ENCODE results near the gene ING2. TPM values are rescaled to one million over a fixed set of nuclear protein-coding genes. Genes with fewer than 3 reads are reported as not detected.

Gene ING2
- total and polyA plus RNA-seq, 10 of the 15 experiments (the other 5 are each of a cell fraction or from before 2014, with no cell fraction given) = 3.3 to 16.1 (median 10.9) TPM

DNA sequence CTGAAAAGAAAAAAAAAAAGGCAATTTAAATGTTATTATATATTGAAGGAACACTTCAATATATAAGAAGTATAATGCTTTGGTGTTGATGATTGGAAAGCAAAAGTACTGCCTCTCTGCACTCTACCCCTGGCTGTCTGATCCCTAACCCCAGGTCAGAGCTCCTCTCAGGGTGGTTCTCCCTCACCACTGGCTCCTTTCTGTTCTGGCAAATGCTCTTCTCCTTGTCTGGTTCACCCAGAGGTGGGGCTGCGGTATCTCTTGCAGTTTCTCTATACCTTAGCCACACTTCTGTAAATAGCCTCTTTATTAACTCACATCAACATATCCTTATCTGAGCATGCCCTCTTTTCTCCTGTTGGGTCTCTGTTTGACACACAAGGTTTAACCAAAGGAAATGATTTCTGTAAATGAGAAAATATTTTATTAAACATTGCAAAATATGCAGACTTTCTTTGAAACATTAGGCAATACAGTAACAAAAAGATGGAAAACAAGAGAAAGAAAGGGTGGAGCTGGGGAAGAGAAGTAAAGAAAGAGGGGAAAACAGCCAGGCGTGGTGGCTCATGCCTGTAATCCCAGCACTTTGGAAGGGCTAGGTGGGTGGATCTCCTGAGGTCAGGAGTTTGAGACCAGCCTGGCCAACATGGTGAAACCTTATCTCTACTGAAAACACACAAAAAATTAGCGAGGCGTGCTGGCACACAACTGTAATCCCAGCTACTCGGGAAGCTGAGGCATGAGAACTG lies 45.7 kb downstream of the ING2 start:
- POLR2A ChIA-PET = no interaction called here
- no TSS peak for BruUV-seq (replicated peaks)

More for the DNA sequence above, 45.7 kb downstream of the ING2 start:
- H3K4me2 ChIP-seq (ENCODE audit: control insufficient read depth, insufficient read depth) = no peak overlapping the region
- in situ Hi-C loops (cut with MboI) (no loop called here), intact Hi-C loops (cut with micrococcal nuclease; ENCODE audit: unreplicated experiment) (no loop called here)
- no peaks in the 10 kb centered on the region for H3K27me3 ChIP-seq (replicated peaks in 1 of 2; ENCODE audit: control insufficient read depth in 2 of 2, insufficient read depth in 2 of 2, low read length in 1 of 2)
- SMC1A ChIA-PET (ENCODE audit: uncharacterized antibody, unreplicated experiment) = no interaction called here
- no peak overlapping the region for H3K4me3 ChIP-seq
- no peaks in the 10 kb centered on the region for H3K4me1 ChIP-seq (ENCODE audit: control insufficient read depth, insufficient read depth, low read length)
- H4K20me1 ChIP-seq (ENCODE audit: control insufficient read depth, insufficient read depth) = no peaks in the 10 kb centered on the region
- DNase-seq (ENCODE audit: low read depth, low spot score) = no peak
- WGBS (ENCODE audit: insufficient coverage, insufficient replicate concordance, low lambda C conversion rate, missing lambda C conversion rate) = 32% methylated on average over 5 of the region's 5 CpGs
- RAD21 ChIA-PET (ENCODE audit: unreplicated experiment) = no interaction called here
- H3K79me2 ChIP-seq (ENCODE audit: control insufficient read depth, insufficient read depth, low read length) = no peaks in the 10 kb centered on the region
- no peak overlapping the region for H3K9ac ChIP-seq (ENCODE audit: control insufficient read depth, insufficient read depth, low read length)
- no peaks in the 10 kb centered on the region; the same call in 2 of the 3 replicates for H3K9me3 ChIP-seq (replicated peaks; ENCODE audit: control insufficient read depth, insufficient read depth, low read length)
- H3K27ac ChIP-seq (ENCODE audit: control insufficient read depth, insufficient read depth) = no peak overlapping the region
- H3K36me3 ChIP-seq (ENCODE audit: control insufficient read depth in 2 of 2, insufficient read depth in 2 of 2, low read length in 1 of 2) = no peaks in the 10 kb centered on the region
- no peak for ATAC-seq
- CTCF ChIA-PET = interaction anchor here (1.4 kb wide), 1 partner anchor 33 kb away, joined by 5 read pairs; no protein-coding TSS in a partner anchor
- TF ChIP-seq, protein P1, sequence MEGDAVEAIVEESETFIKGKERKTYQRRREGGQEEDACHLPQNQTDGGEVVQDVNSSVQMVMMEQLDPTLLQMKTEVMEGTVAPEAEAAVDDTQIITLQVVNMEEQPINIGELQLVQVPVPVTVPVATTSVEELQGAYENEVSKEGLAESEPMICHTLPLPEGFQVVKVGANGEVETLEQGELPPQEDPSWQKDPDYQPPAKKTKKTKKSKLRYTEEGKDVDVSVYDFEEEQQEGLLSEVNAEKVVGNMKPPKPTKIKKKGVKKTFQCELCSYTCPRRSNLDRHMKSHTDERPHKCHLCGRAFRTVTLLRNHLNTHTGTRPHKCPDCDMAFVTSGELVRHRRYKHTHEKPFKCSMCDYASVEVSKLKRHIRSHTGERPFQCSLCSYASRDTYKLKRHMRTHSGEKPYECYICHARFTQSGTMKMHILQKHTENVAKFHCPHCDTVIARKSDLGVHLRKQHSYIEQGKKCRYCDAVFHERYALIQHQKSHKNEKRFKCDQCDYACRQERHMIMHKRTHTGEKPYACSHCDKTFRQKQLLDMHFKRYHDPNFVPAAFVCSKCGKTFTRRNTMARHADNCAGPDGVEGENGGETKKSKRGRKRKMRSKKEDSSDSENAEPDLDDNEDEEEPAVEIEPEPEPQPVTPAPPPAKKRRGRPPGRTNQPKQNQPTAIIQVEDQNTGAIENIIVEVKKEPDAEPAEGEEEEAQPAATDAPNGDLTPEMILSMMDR (IDR thresholded peaks at IDR 0.05 in 2 of 3, conservative IDR thresholded peaks at IDR 0.05 in 1 of 3; ENCODE audit: control insufficient read depth in 2 of 3, extremely low read depth in 1 of 3, insufficient read depth in 1 of 3, low read depth in 3 of 3, low read length in 3 of 3) = no peak
- TF ChIP-seq, protein P2, sequence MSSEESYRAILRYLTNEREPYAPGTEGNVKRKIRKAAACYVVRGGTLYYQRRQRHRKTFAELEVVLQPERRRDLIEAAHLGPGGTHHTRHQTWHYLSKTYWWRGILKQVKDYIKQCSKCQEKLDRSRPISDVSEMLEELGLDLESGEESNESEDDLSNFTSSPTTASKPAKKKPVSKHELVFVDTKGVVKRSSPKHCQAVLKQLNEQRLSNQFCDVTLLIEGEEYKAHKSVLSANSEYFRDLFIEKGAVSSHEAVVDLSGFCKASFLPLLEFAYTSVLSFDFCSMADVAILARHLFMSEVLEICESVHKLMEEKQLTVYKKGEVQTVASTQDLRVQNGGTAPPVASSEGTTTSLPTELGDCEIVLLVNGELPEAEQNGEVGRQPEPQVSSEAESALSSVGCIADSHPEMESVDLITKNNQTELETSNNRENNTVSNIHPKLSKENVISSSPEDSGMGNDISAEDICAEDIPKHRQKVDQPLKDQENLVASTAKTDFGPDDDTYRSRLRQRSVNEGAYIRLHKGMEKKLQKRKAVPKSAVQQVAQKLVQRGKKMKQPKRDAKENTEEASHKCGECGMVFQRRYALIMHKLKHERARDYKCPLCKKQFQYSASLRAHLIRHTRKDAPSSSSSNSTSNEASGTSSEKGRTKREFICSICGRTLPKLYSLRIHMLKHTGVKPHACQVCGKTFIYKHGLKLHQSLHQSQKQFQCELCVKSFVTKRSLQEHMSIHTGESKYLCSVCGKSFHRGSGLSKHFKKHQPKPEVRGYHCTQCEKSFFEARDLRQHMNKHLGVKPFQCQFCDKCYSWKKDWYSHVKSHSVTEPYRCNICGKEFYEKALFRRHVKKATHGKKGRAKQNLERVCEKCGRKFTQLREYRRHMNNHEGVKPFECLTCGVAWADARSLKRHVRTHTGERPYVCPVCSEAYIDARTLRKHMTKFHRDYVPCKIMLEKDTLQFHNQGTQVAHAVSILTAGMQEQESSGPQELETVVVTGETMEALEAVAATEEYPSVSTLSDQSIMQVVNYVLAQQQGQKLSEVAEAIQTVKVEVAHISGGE (CRISPR knock-in tag; IDR thresholded peaks at IDR 0.05) = no peak
- TF ChIP-seq, protein P3, sequence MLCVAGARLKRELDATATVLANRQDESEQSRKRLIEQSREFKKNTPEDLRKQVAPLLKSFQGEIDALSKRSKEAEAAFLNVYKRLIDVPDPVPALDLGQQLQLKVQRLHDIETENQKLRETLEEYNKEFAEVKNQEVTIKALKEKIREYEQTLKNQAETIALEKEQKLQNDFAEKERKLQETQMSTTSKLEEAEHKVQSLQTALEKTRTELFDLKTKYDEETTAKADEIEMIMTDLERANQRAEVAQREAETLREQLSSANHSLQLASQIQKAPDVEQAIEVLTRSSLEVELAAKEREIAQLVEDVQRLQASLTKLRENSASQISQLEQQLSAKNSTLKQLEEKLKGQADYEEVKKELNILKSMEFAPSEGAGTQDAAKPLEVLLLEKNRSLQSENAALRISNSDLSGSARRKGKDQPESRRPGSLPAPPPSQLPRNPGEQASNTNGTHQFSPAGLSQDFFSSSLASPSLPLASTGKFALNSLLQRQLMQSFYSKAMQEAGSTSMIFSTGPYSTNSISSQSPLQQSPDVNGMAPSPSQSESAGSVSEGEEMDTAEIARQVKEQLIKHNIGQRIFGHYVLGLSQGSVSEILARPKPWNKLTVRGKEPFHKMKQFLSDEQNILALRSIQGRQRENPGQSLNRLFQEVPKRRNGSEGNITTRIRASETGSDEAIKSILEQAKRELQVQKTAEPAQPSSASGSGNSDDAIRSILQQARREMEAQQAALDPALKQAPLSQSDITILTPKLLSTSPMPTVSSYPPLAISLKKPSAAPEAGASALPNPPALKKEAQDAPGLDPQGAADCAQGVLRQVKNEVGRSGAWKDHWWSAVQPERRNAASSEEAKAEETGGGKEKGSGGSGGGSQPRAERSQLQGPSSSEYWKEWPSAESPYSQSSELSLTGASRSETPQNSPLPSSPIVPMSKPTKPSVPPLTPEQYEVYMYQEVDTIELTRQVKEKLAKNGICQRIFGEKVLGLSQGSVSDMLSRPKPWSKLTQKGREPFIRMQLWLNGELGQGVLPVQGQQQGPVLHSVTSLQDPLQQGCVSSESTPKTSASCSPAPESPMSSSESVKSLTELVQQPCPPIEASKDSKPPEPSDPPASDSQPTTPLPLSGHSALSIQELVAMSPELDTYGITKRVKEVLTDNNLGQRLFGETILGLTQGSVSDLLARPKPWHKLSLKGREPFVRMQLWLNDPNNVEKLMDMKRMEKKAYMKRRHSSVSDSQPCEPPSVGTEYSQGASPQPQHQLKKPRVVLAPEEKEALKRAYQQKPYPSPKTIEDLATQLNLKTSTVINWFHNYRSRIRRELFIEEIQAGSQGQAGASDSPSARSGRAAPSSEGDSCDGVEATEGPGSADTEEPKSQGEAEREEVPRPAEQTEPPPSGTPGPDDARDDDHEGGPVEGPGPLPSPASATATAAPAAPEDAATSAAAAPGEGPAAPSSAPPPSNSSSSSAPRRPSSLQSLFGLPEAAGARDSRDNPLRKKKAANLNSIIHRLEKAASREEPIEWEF (IDR thresholded peaks at IDR 0.05; ENCODE audit: insufficient replicate concordance, low read depth, low read length) = no peak
- no peak for TF ChIP-seq SP1 (IDR thresholded peaks at IDR 0.05; ENCODE audit: low read depth, low read length)
- TF ChIP-seq TCF3 (IDR thresholded peaks at IDR 0.05; ENCODE audit: borderline replicate concordance, insufficient read depth, low read depth, low read length) = no peak
- no peak for TF ChIP-seq FOXM1 (IDR thresholded peaks at IDR 0.05; ENCODE audit: low read depth, low read length)
- no peak overlapping the region for H2AFZ ChIP-seq (ENCODE audit: control insufficient read depth, low read depth, low read length)
- no peak for FAIRE-seq
